ENCODE measurements around the gene NDFIP2.

GRCh38 chr13:79532576-79532975 is 51.6 kb downstream of the NDFIP2 start:
- TF ChIP-seq CTCF (IDR thresholded peaks at IDR 0.05) (no peak), PREB (CRISPR knock-in tag; IDR thresholded peaks at IDR 0.05; ENCODE audit: borderline replicate concordance) (no peak), ATF3 (CRISPR knock-in tag; conservative IDR thresholded peaks at IDR 0.05) (no peak)

All from WTC11 (cell line).